ENCODE measurements around the gene KCNQ5. TPM values are rescaled to one million over a fixed set of nuclear protein-coding genes. Genes with fewer than 3 reads are reported as not detected.

KCNQ5 gene
- polyA plus RNA-seq, 1 donor from 2014 or later, result 6.9 TPM

GRCh38 chr6:73004231-73004630 lies 382.4 kb downstream of the KCNQ5 start:
- H3K36me3 Mint-ChIP-seq, result peaks cover 18% of the 10 kb centered on the region
- no peak overlapping the region for H3K4me3 Mint-ChIP-seq
- H3K27me3 Mint-ChIP-seq, result no peaks in the 10 kb centered on the region
- no peaks in the 10 kb centered on the region for H3K4me1 Mint-ChIP-seq
- no peak overlapping the region for H3K27ac Mint-ChIP-seq
- H3K9me3 Mint-ChIP-seq, result peaks cover 0 to 9% (median 0%) of the 10 kb centered on the region in 3 donors

- Mint-ChIP-seq H3K36me3 (peaks cover 18% of the 10 kb centered on the region), H3K9me3 (peaks cover 0 to 9% (median 0%) of the 10 kb centered on the region in 3 donors), H3K4me1 (no peaks in the 10 kb centered on the region), H3K4me3 (no peak overlapping the region), H3K27ac (no peak overlapping the region), H3K27me3 (no peaks in the 10 kb centered on the region)
These were observed 383.0 kb downstream of the KCNQ5 start for GRCh38 chr6:73004861-73005260.

- peaks cover 16% of the 10 kb centered on the region for H3K36me3 Mint-ChIP-seq
- peaks cover 0 to 9% (median 0%) of the 10 kb centered on the region in 3 donors for H3K9me3 Mint-ChIP-seq
- H3K27ac Mint-ChIP-seq, result no peak overlapping the region
- H3K27me3 Mint-ChIP-seq, result no peaks in the 10 kb centered on the region
- H3K4me3 Mint-ChIP-seq, result no peak overlapping the region
- H3K4me1 Mint-ChIP-seq, result no peaks in the 10 kb centered on the region
These were observed 384.3 kb downstream of the KCNQ5 start for GRCh38 chr6:73006146-73006545.

- peaks cover 13% of the 10 kb centered on the region for H3K36me3 Mint-ChIP-seq
- no peak overlapping the region for H3K27ac Mint-ChIP-seq
- peaks cover 0 to 9% (median 0%) of the 10 kb centered on the region in 3 donors for H3K9me3 Mint-ChIP-seq
- no peaks in the 10 kb centered on the region for H3K27me3 Mint-ChIP-seq
- no peak overlapping the region for H3K4me3 Mint-ChIP-seq
- H3K4me1 Mint-ChIP-seq, result no peaks in the 10 kb centered on the region
These were observed 390.1 kb downstream of the KCNQ5 start for GRCh38 chr6:73011945-73012344.

- no peaks in the 10 kb centered on the region for H3K27me3 Mint-ChIP-seq
- H3K4me1 Mint-ChIP-seq, result no peaks in the 10 kb centered on the region
- no peaks in the 10 kb centered on the region for H3K36me3 Mint-ChIP-seq
- H3K4me3 Mint-ChIP-seq, result no peak overlapping the region
- H3K9me3 Mint-ChIP-seq, result no peaks in the 10 kb centered on the region
- no peak overlapping the region for H3K27ac Mint-ChIP-seq
These were observed 395.6 kb downstream of the KCNQ5 start for GRCh38 chr6:73017476-73017875.

- H3K27ac Mint-ChIP-seq, result no peak overlapping the region
- peaks cover 3% of the 10 kb centered on the region for H3K36me3 Mint-ChIP-seq
These were observed 402.7 kb downstream of the KCNQ5 start for GRCh38 chr6:73024598-73024997.

GRCh38 chr6:73027691-73028090 lies 405.8 kb downstream of the KCNQ5 start:
- no peak overlapping the region for H3K27ac Mint-ChIP-seq

More at GRCh38 chr6:73024598-73024997, 402.7 kb downstream of the KCNQ5 start:
- Mint-ChIP-seq H3K4me1 (no peaks in the 10 kb centered on the region), H3K9me3 (peaks cover 0 to 1% (median 0%) of the 10 kb centered on the region in 3 donors), H3K27me3 (no peaks in the 10 kb centered on the region), H3K4me3 (no peak overlapping the region)

GRCh38 chr6:73028124-73028766 lies 406.4 kb downstream of the KCNQ5 start:
- Mint-ChIP-seq H3K4me1 (peaks cover 0 to 3% (median 2%) of the 10 kb centered on the region in 3 donors), H3K9me3 (peaks cover 0 to 1% (median 0%) of the 10 kb centered on the region in 3 donors), H3K36me3 (peaks cover 5% of the 10 kb centered on the region), H3K4me3 (no peak overlapping the region), H3K27me3 (no peaks in the 10 kb centered on the region), H3K27ac (no peak overlapping the region)

More at GRCh38 chr6:73027691-73028090, 405.8 kb downstream of the KCNQ5 start:
- Mint-ChIP-seq H3K4me3 (no peak overlapping the region), H3K9me3 (peaks cover 0 to 1% (median 0%) of the 10 kb centered on the region in 3 donors), H3K36me3 (peaks cover 5% of the 10 kb centered on the region), H3K27me3 (no peaks in the 10 kb centered on the region), H3K4me1 (peaks cover 0 to 3% (median 2%) of the 10 kb centered on the region in 3 donors)

- H3K27me3 Mint-ChIP-seq, result no peaks in the 10 kb centered on the region
- peaks cover 0 to 1% (median 0%) of the 10 kb centered on the region in 3 donors for H3K9me3 Mint-ChIP-seq
- peaks cover 0 to 3% (median 2%) of the 10 kb centered on the region in 3 donors for H3K4me1 Mint-ChIP-seq
- H3K27ac Mint-ChIP-seq, result peak overlapping the region in 1 of 3 donors; percentile 23
- H3K36me3 Mint-ChIP-seq, result peaks cover 5% of the 10 kb centered on the region
- H3K4me3 Mint-ChIP-seq, result no peak overlapping the region
These were observed 407.1 kb downstream of the KCNQ5 start for GRCh38 chr6:73028893-73029450.

- H3K27ac Mint-ChIP-seq, result no peak overlapping the region
- H3K4me1 Mint-ChIP-seq, result peaks cover 0 to 3% (median 2%) of the 10 kb centered on the region in 3 donors
- H3K36me3 Mint-ChIP-seq, result peaks cover 5% of the 10 kb centered on the region
- H3K4me3 Mint-ChIP-seq, result no peak overlapping the region
- peaks cover 0 to 1% (median 0%) of the 10 kb centered on the region in 3 donors for H3K9me3 Mint-ChIP-seq
- H3K27me3 Mint-ChIP-seq, result no peaks in the 10 kb centered on the region
These were observed 408.4 kb downstream of the KCNQ5 start for GRCh38 chr6:73030257-73030656.

- Mint-ChIP-seq H3K27me3 (no peaks in the 10 kb centered on the region), H3K9me3 (peaks cover 0 to 1% (median 0%) of the 10 kb centered on the region in 3 donors), H3K4me1 (peaks cover 0 to 3% (median 2%) of the 10 kb centered on the region in 3 donors), H3K36me3 (peaks cover 5% of the 10 kb centered on the region), H3K4me3 (peak overlapping the region in 1 of 4 donors; percentile 25), H3K27ac (no peak overlapping the region)
These were observed 409.2 kb downstream of the KCNQ5 start for GRCh38 chr6:73030791-73031782.

- H3K27ac Mint-ChIP-seq, result no peak overlapping the region
- H3K36me3 Mint-ChIP-seq, result peaks cover 5% of the 10 kb centered on the region
- no peaks in the 10 kb centered on the region for H3K27me3 Mint-ChIP-seq
- H3K4me3 Mint-ChIP-seq, result no peak overlapping the region
- H3K9me3 Mint-ChIP-seq, result no peaks in the 10 kb centered on the region
- H3K4me1 Mint-ChIP-seq, result peaks cover 0 to 3% (median 2%) of the 10 kb centered on the region in 3 donors
These were observed 410.7 kb downstream of the KCNQ5 start for GRCh38 chr6:73032586-73032985.

GRCh38 chr6:73036689-73037088 lies 414.8 kb downstream of the KCNQ5 start:
- Mint-ChIP-seq H3K4me1 (no peaks in the 10 kb centered on the region), H3K4me3 (no peak overlapping the region), H3K36me3 (peaks cover 9% of the 10 kb centered on the region), H3K27ac (no peak overlapping the region), H3K9me3 (peaks cover 0 to 9% (median 2%) of the 10 kb centered on the region in 3 donors), H3K27me3 (no peaks in the 10 kb centered on the region)

- Mint-ChIP-seq H3K4me3 (no peak overlapping the region), H3K27ac (no peak overlapping the region), H3K27me3 (no peaks in the 10 kb centered on the region), H3K9me3 (peaks cover 0 to 9% (median 2%) of the 10 kb centered on the region in 3 donors), H3K4me1 (no peaks in the 10 kb centered on the region), H3K36me3 (peaks cover 16% of the 10 kb centered on the region)
These were observed 419.2 kb downstream of the KCNQ5 start for GRCh38 chr6:73041051-73041450.

- H3K4me1 Mint-ChIP-seq, result peaks cover 0 to under 1% (median 0%) of the 10 kb centered on the region in 3 donors
- H3K4me3 Mint-ChIP-seq, result no peak overlapping the region
- no peaks in the 10 kb centered on the region for H3K27me3 Mint-ChIP-seq
- peaks cover 16% of the 10 kb centered on the region for H3K36me3 Mint-ChIP-seq
- H3K9me3 Mint-ChIP-seq, result peaks cover 0 to 9% (median 2%) of the 10 kb centered on the region in 3 donors
- H3K27ac Mint-ChIP-seq, result no peak overlapping the region
These were observed 421.0 kb downstream of the KCNQ5 start for GRCh38 chr6:73042892-73043291.
